ENCODE measurements around the gene EIF4E1B.

- TF ChIP-seq POLR2AphosphoS5 (IDR thresholded peaks at IDR 0.05; ENCODE audit: borderline replicate concordance, low read depth, low read length) (no peak), EZH2 (IDR thresholded peaks at IDR 0.05) (no peak), FOXP2 (optimal IDR thresholded peaks at IDR 0.05; ENCODE audit: control extremely low read depth, extremely low read length, insufficient read depth) (no peak)
These were observed 32.2 kb downstream of the EIF4E1B start for GRCh38 chr5:176662371-176663333.

All from SK-N-MC (cell line).